M059J (cell line): ENCODE measurements around the gene CCM2L. TPM values are rescaled to one million over a fixed set of nuclear protein-coding genes. Genes with fewer than 3 reads are reported as not detected.
"Not testable (repeated sequence)": the region's sequence is repeated elsewhere in the genome, so short reads cannot be mapped to it uniquely, and the experiment has no call there.

Experiments used
- DNase-seq: peaks from one replicate; pipeline ENCODE4 v3.0.0-alpha.2; 2012; ENCODE audit warnings: low read depth
- total RNA-seq: library from RNA; depleted of rRNA; stranded (reverse); fragments of >200 nt; shearing (Covaris generic); gene quantifications from 2 replicates; pipeline ENCODE4 v1.2.3, GENCODE V29; 2014

Gene CCM2L
- total RNA-seq, 1 experiment from 2014 or later, result not detected

- DNase-seq, result peak; percentile 44
These were observed 18.6 kb downstream of the CCM2L start for GRCh38 chr20:32028647-32029372.

GRCh38 chr20:32029561-32029960 is 19.3 kb downstream of the CCM2L start:
- no peak for DNase-seq

- DNase-seq, result peak; percentile 86
These were observed 21.0 kb downstream of the CCM2L start for GRCh38 chr20:32031007-32031958.

- no peak for DNase-seq
These were observed 23.1 kb downstream of the CCM2L start for GRCh38 chr20:32033316-32033715.

GRCh38 chr20:32033721-32034120 is 23.5 kb downstream of the CCM2L start:
- DNase-seq, result not testable (repeated sequence)

- peak; percentile 44 for DNase-seq
These were observed 24.6 kb downstream of the CCM2L start for GRCh38 chr20:32034581-32035425.

- no peak for DNase-seq
These were observed 25.2 kb downstream of the CCM2L start for GRCh38 chr20:32035426-32035779.

- DNase-seq, result no peak
These were observed 26.0 kb downstream of the CCM2L start for GRCh38 chr20:32036252-32036651.

- DNase-seq, result no peak
These were observed 26.7 kb downstream of the CCM2L start for GRCh38 chr20:32036716-32037485.

GRCh38 chr20:32037929-32038328 is 27.7 kb downstream of the CCM2L start:
- DNase-seq, result peak; percentile 45

- no peak for DNase-seq
These were observed 30.1 kb downstream of the CCM2L start for GRCh38 chr20:32040142-32040953.

- no peak for DNase-seq
These were observed 35.8 kb downstream of the CCM2L start for GRCh38 chr20:32045999-32046398.

GRCh38 chr20:32050324-32050841 is 40.1 kb downstream of the CCM2L start:
- no peak for DNase-seq

GRCh38 chr20:32050851-32051556 is 40.8 kb downstream of the CCM2L start:
- no peak for DNase-seq

GRCh38 chr20:32051720-32052089 is 41.5 kb downstream of the CCM2L start:
- DNase-seq, result no peak

- no peak for DNase-seq
These were observed 42.0 kb downstream of the CCM2L start, which contains the start of gene HCK for GRCh38 chr20:32052090-32052777. Gene HCK (plus strand): TSS chr20:32052242.

- no peak for DNase-seq
These were observed 42.6 kb downstream of the CCM2L start for GRCh38 chr20:32052778-32053362.

GRCh38 chr20:32053648-32054047 is 43.4 kb downstream of the CCM2L start:
- no peak for DNase-seq
